Mesothelial cell of epicardium (in vitro differentiated cells): ENCODE measurements around the gene USP20. TPM values are rescaled to one million over a fixed set of nuclear protein-coding genes. Genes with fewer than 3 reads are reported as not detected.
A peak's percentile ranks its signal among the peaks of the same experiment; 100 is the strongest.

Source experiments
- DNase-seq, 2 experiments: peaks; one replicate each; pipeline ENCODE4 v3.0.0; 2021; ENCODE audit warnings: low spot score in 2 of 2; ENCODE audit not compliant: unreplicated experiment in 2 of 2
- H3K27ac Mint-ChIP-seq: 2 replicates; pipeline ENCODE4 v1.8.0; 2021; ENCODE audit warnings: mixed read lengths
- H3K27me3 Mint-ChIP-seq: 2 replicates; pipeline ENCODE4 v1.8.0; 2021; ENCODE audit warnings: low read depth, mixed read lengths
- H3K36me3 Mint-ChIP-seq: 2 replicates; pipeline ENCODE4 v1.8.0; 2021; ENCODE audit warnings: mixed read lengths
- H3K4me1 Mint-ChIP-seq: 2 replicates; pipeline ENCODE4 v1.8.0; 2021; ENCODE audit warnings: mixed read lengths
- H3K4me3 Mint-ChIP-seq: 2 replicates; pipeline ENCODE4 v1.8.0; 2021; ENCODE audit warnings: mild to moderate bottlenecking, moderate library complexity, mixed read lengths
- H3K9me3 Mint-ChIP-seq: 2 replicates; pipeline ENCODE4 v1.8.0; 2021; ENCODE audit warnings: mixed read lengths
- CTCF ChIP-seq: fragments of 200-600 bp; sonication (generic); IDR thresholded peaks from one replicate; pipeline ENCODE4 v1.5.0; 2021; ENCODE audit warnings: antibody characterized with exemption; ENCODE audit not compliant: unreplicated experiment
- total RNA-seq: library from RNA; stranded (reverse); gene quantifications from 3 replicates; pipeline ENCODE4 v1.2.1, GENCODE V29; 2021

USP20 gene
- total RNA-seq, 1 donor from 2014 or later, result 47.7 TPM

DNA sequence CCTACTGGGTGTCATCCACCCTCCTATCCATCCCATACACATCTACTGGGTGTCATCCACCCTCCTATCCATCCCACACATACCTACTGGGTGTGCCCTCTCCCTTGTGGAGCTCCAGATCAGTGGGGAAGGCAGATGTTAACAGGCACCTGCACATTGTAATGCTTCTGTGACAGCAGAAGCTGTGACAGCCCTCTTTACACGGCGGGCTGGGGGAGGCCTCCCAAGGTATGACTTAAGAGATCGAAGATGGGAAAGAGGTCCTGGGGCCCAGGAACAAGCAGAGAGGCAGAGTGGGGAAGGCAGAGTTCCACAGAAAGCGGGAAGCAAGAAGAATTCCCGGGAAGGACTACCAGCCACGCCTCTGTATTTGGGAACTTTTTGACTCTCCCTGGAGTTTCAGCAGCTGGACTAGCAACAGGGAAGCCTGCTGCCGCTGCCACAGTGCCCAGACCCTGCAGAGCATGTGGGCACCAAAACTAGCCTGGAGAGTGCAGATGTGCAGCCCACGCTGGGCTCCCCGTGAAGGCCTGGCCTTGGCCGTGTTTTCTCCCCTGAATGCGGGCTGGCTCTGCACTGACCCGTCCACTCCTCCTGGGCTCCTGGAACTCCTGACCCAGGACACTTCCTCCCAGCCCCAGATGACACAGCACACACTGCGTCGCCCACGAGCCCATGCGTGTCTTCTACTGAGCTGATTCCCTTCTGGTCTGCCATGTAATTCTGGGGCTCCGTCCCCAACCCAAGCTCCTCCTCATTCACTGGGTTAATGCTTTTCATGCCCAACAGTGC lies 20.6 kb upstream of the USP20 start:
- peaks cover 37% of the 10 kb centered on the region for H3K36me3 Mint-ChIP-seq
- H3K27ac Mint-ChIP-seq, result no peak overlapping the region

DNA sequence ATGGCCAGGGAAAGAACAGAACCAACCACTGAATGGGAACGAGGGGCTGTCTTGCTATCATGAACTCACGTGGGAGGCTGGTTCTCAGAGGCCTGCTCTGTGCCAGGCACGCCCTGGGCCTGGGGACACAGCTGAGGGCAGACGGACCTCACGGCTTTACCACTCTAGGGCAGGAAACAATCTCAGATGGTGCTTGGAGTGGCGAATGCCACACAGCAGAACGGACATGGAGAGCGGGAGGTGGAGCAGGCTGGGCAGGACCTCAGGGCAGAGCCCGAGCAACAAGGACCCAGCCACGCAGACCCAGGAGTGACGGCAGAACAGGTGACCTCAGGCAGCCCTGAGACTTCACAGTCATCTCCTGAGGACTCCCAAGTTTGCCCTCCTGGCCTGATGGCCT lies 20.0 kb upstream of the USP20 start:
- DNase-seq, result no peak
- Mint-ChIP-seq H3K4me1 (no peaks in the 10 kb centered on the region), H3K36me3 (peaks cover 33% of the 10 kb centered on the region), H3K27ac (no peak overlapping the region), H3K4me3 (no peak overlapping the region), H3K9me3 (no peaks in the 10 kb centered on the region), H3K27me3 (no peaks in the 10 kb centered on the region)
- no peak for TF ChIP-seq CTCF

More for the DNA sequence above, 20.6 kb upstream of the USP20 start:
- no peak for TF ChIP-seq CTCF
- H3K4me3 Mint-ChIP-seq, result no peak overlapping the region
- no peaks in the 10 kb centered on the region for H3K4me1 Mint-ChIP-seq
- no peaks in the 10 kb centered on the region for H3K27me3 Mint-ChIP-seq
- no peak for DNase-seq
- no peaks in the 10 kb centered on the region for H3K9me3 Mint-ChIP-seq

- Mint-ChIP-seq H3K4me3 (no peak overlapping the region), H3K9me3 (no peaks in the 10 kb centered on the region), H3K36me3 (peaks cover 30% of the 10 kb centered on the region), H3K27me3 (no peaks in the 10 kb centered on the region), H3K27ac (no peak overlapping the region), H3K4me1 (no peaks in the 10 kb centered on the region)
- no peak for TF ChIP-seq CTCF
- no peak for DNase-seq
Observed at GRCh38 chr9:129816501-129817435, 18.5 kb upstream of the USP20 start.

GRCh38 chr9:129822898-129823541 lies 12.2 kb upstream of the USP20 start:
- no peak for TF ChIP-seq CTCF
- H3K4me1 Mint-ChIP-seq, result peaks cover 8% of the 10 kb centered on the region
- no peaks in the 10 kb centered on the region for H3K27me3 Mint-ChIP-seq
- peaks cover 14% of the 10 kb centered on the region for H3K36me3 Mint-ChIP-seq
- DNase-seq, result no peak
- peak overlapping the region; percentile 76 for H3K4me3 Mint-ChIP-seq
- H3K9me3 Mint-ChIP-seq, result no peaks in the 10 kb centered on the region
- peak overlapping the region; percentile 73 for H3K27ac Mint-ChIP-seq

- peaks cover 11% of the 10 kb centered on the region for H3K36me3 Mint-ChIP-seq
- H3K27me3 Mint-ChIP-seq, result no peaks in the 10 kb centered on the region
- no peaks in the 10 kb centered on the region for H3K9me3 Mint-ChIP-seq
- H3K4me3 Mint-ChIP-seq, result peak overlapping the region; percentile 76
- peaks cover 8% of the 10 kb centered on the region for H3K4me1 Mint-ChIP-seq
- TF ChIP-seq CTCF, result no peak
- no peak overlapping the region for H3K27ac Mint-ChIP-seq
- DNase-seq, result no peak
Observed at GRCh38 chr9:129823542-129823934, 11.7 kb upstream of the USP20 start.
